NT2/D1 (cell line): ENCODE measurements around the gene RELN.

Source experiments
- DNase-seq: peaks from one replicate; pipeline ENCODE4 v3.0.0-alpha.2; 2011; ENCODE audit warnings: low read depth, low spot score
- H3K27me3 ChIP-seq: 2 replicates; pipeline ENCODE4 v1.6.0; 2011; ENCODE audit warnings: mild to moderate bottlenecking; ENCODE audit not compliant: insufficient read length, insufficient read depth
- H3K36me3 ChIP-seq: 2 replicates; pipeline ENCODE4 v1.6.1; 2011; ENCODE audit warnings: mild to moderate bottlenecking, low read length, mixed read lengths; ENCODE audit not compliant: insufficient read depth, insufficient read length
- H3K4me1 ChIP-seq: 2 replicates; pipeline ENCODE4 v1.5.1; 2011; ENCODE audit not compliant: insufficient read depth, insufficient read length
- H3K4me3 ChIP-seq: 2 replicates; pipeline ENCODE4 v1.5.1; 2011; ENCODE audit warnings: low read depth; ENCODE audit not compliant: insufficient read length
- H3K9ac ChIP-seq: 2 replicates; pipeline ENCODE4 v1.6.0; 2011; ENCODE audit warnings: low read depth; ENCODE audit not compliant: insufficient read length
- H3K9me3 ChIP-seq: 2 replicates; pipeline ENCODE4 v1.5.1; 2011; ENCODE audit warnings: mild to moderate bottlenecking, low read length; ENCODE audit not compliant: insufficient read depth
- SUZ12 ChIP-seq: IDR thresholded peaks from 2 replicates; pipeline ENCODE4 v1.6.1; 2011; ENCODE audit not compliant: insufficient read length, insufficient read depth; ENCODE audit errors: extremely low read depth
- YY1 ChIP-seq: IDR thresholded peaks from 2 replicates; pipeline ENCODE4 v1.6.1; 2011; ENCODE audit not compliant: insufficient read length, insufficient read depth
- ZNF274 ChIP-seq: IDR thresholded peaks from 2 replicates; pipeline ENCODE4 v1.6.1; 2011; ENCODE audit warnings: mild to moderate bottlenecking, low read depth, low read length

Gene RELN

DNA sequence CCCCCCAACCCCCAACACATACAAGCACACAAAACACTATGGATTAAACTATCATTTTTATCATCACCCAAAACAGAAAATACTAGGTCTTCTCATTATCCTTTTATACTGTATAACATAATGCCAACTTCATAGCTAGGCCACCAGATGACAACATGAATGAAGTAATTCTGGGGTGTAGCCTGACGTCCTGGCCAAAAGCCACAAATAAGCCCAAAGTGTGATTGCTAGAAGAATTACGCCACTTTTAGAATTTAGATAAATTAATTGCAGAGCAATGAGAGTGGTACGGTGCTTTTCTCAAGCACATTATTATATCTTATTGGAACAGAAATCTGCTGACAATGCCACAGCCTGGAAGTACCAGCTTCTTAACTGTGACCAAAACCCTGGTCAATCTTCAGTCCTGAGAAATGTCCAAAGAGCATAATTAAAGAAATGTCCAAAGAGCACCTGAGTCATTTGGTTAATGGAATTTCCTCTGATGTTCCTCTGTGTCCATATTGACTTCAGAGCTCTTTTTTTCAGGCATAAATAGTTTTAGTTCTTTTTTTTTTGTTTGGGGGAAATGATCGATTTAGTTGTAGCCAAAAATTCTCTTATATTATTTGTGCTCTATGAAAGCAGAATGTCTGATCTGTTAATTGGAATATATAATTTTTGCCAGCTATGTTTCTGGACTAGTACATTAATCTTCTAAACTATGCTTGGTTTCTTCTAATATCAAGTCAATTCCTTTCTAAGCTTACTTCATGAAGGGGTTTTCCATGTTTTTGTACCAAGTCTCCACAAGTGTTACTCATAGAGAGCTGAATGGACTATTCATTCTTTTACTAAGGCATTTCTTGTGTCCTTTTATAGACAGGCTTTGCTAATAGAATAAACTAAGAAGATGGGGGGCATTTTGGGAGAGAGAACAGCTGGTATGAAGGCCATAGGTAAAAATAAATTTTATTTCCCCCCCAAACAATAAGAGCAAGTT lies 310.0 kb downstream of the RELN start:
- DNase-seq: no peak

DNA sequence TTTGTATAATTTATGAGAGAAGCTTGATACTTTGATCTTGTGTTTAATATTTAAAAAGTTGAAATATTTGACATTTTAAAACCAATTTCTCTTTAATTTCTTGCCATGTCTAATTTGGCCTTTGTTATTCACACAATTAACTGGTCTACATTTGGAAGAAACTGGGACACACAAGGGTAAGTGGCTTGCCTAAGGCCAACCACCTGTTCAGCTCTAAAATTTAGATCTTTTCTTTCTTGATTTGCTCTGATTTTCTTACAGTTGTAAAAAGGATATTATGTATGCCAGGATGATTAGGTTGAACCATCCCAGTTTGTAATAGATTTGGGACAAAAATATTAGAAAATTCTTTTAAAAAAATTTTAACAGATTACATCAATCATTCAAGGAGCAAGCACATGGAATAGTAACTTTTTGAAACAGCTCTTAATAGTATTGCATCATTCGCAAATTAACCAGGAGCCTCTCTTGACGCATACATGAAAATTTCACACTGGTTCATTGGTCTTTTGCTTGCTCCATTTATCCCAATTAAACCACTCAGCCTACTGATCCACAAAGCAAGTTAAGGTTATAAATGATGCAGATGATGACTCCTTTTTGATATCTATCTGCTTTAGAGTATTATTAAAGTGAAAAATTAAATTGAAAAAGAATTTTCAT lies 321.0 kb downstream of the RELN start:
- H3K36me3 ChIP-seq: no peaks in the 10 kb centered on the region
- TF ChIP-seq YY1: no peak
- TF ChIP-seq ZNF274: no peak
- no peak for TF ChIP-seq SUZ12
- no peaks in the 10 kb centered on the region for H3K27me3 ChIP-seq
- no peak for DNase-seq
- no peaks in the 10 kb centered on the region for H3K9me3 ChIP-seq
- no peak overlapping the region for H3K9ac ChIP-seq
- no peak overlapping the region for H3K4me3 ChIP-seq
- H3K4me1 ChIP-seq: no peaks in the 10 kb centered on the region

More for the DNA sequence above, 310.0 kb downstream of the RELN start:
- TF ChIP-seq SUZ12 (no peak), ZNF274 (no peak), YY1 (no peak)
- no peaks in the 10 kb centered on the region for H3K27me3 ChIP-seq
- no peaks in the 10 kb centered on the region for H3K4me1 ChIP-seq
- H3K4me3 ChIP-seq: no peak overlapping the region
- no peaks in the 10 kb centered on the region for H3K36me3 ChIP-seq
- no peak overlapping the region for H3K9ac ChIP-seq
- no peaks in the 10 kb centered on the region for H3K9me3 ChIP-seq

DNA sequence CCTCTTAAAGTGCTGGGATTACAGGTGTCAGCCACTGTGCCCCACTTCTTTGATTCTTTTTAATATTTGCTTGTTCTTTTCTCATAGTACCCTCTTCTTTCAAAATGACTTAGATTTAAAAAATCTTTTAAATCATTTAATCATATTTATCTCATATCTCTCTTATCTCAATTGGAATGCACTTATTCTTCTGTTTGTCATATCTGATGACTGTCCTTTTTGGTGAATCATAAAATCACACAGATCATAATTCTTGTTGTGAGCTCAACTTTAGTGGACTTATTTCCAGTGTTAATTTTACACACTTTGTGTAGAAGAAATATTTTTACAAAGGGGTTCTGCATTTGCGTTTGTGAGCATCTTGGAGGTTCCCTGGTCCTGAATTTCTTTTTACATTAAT lies 323.1 kb downstream of the RELN start:
- DNase-seq: no peak
- Histone ChIP-seq H3K9me3 (no peaks in the 10 kb centered on the region), H3K9ac (no peak overlapping the region), H3K4me3 (no peak overlapping the region), H3K36me3 (no peaks in the 10 kb centered on the region), H3K27me3 (no peaks in the 10 kb centered on the region), H3K4me1 (no peaks in the 10 kb centered on the region)
- no peak for TF ChIP-seq SUZ12
- TF ChIP-seq ZNF274: no peak
- TF ChIP-seq YY1: no peak

DNA sequence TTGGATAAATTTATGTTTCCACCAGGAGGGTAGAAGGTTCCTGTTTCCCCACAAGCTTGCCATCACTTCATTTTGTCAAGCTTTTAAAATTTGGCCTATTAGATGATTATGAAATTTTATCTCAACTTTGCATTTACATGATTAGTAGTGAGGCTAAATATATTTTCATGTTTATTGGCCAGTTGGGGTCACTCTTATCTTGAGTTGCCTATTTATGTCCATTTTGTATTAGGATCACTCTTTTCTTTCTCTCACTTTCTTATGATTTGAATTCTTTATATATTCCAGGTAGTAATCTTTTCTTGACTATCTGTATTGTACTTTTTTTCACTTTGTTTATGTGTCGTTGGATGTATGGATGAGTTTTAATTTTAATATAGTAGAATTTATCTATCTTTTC lies 324.9 kb downstream of the RELN start:
- Histone ChIP-seq H3K9me3 (no peaks in the 10 kb centered on the region), H3K4me3 (no peak overlapping the region), H3K4me1 (no peaks in the 10 kb centered on the region), H3K27me3 (no peaks in the 10 kb centered on the region), H3K36me3 (no peaks in the 10 kb centered on the region), H3K9ac (no peak overlapping the region)
- TF ChIP-seq ZNF274: no peak
- TF ChIP-seq SUZ12: no peak
- no peak for TF ChIP-seq YY1
- no peak for DNase-seq

DNA sequence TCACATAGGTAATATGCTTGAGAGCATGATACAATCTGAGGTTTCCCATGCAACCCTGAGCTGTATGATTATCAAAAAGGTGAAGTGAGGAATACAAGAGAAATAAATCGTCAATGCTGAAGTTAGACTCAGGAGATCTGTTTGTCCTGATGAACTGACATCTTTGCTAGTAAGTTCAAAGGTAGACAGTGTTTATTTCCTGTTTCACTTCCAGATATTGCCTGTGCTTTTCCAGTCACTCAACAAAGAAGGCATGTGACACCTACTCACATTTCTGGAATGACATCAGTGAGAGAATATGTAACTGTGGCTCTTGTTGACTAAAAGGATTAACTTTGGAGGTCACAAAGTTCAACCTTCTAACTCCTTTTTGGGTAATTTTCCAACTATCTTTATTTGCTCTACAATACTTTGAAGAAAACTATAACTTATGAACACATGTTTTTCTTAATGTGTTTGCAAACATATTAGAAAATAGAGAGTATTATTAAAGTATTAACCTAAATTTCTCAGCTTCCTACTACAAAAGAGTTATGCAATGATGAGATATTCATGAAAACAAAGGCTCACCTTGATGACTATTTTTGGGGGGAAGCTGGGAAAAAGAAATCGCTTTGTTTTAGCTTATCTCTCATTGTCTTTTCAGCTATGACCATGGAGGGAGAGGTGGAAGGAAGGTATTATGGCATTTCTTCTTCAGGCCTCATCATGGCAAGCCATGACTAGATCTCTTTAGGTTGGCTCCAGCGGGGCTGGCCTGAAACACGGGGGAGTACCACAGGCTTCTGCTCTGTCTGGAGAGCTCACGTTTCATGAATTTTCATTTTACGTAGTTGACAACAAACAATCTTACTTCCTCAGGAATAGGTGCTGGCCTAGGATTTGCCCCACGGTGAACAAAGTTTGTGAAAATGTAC lies 328.7 kb downstream of the RELN start:
- H3K4me1 ChIP-seq: no peaks in the 10 kb centered on the region
- H3K4me3 ChIP-seq: no peak overlapping the region
- no peak overlapping the region for H3K9ac ChIP-seq
- H3K9me3 ChIP-seq: no peaks in the 10 kb centered on the region
- TF ChIP-seq YY1 (no peak), SUZ12 (no peak), ZNF274 (no peak)
- no peak for DNase-seq
- H3K36me3 ChIP-seq: no peaks in the 10 kb centered on the region
- no peaks in the 10 kb centered on the region for H3K27me3 ChIP-seq

DNA sequence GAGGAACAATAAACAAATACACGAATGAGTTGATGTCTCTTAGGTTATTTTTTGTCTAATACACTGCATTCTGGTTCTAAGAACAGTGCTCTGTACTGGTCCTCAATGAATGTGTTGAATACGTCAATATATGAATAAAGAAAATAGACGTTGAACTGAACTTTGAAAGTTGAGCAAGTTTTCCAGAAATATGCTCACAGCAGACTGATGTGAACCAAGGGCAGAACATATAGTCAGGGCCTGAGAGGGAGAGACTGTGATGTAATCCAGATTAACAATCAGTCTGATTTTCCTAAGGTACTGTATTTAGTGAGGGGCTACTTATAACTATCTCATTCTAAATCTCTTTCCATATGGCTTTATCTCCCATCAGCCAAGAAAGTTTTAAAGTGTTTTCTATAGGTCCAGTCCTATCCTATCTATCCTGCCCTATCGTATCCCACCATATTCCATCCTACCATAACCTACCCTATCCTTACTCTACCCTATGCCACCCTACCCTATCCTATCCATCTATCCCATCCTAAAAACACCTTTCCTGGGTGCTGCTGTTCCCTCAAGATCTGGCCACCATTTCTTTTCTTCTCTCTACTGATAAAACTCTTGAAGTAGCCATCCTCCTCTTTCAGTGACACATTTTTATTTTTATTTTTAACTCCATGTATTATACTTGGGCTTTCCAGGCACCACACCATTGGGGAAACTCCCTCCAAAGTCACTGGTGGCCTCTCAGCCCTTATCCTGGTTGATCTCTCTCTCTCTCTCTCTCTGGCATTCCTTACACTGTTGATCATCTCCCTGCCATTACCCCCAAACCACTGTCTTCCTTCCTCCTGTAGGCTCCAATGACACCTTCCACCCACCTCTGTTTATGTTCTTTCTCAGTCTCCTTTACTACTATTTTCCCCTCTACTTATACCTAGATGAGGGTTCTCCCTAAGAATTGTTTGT lies 331.1 kb downstream of the RELN start:
- no peak for DNase-seq
- H3K36me3 ChIP-seq: no peaks in the 10 kb centered on the region
- no peak overlapping the region for H3K9ac ChIP-seq
- TF ChIP-seq YY1 (no peak), SUZ12 (no peak), ZNF274 (no peak)
- H3K27me3 ChIP-seq: no peaks in the 10 kb centered on the region
- no peak overlapping the region for H3K4me3 ChIP-seq
- no peaks in the 10 kb centered on the region for H3K9me3 ChIP-seq
- no peaks in the 10 kb centered on the region for H3K4me1 ChIP-seq
